Kidney glomerular epithelial cell (primary cell): ENCODE data around the gene RABGGTA.

Experiments
- DNase-seq: peaks from one replicate; lab custom pipeline; 2025; lab: John Stamatoyannopoulos, UW

The RABGGTA gene

GRCh38 chr14:24300326-24300980, 29.1 kb upstream of the RABGGTA start:
- DNase-seq: no peak

DNA sequence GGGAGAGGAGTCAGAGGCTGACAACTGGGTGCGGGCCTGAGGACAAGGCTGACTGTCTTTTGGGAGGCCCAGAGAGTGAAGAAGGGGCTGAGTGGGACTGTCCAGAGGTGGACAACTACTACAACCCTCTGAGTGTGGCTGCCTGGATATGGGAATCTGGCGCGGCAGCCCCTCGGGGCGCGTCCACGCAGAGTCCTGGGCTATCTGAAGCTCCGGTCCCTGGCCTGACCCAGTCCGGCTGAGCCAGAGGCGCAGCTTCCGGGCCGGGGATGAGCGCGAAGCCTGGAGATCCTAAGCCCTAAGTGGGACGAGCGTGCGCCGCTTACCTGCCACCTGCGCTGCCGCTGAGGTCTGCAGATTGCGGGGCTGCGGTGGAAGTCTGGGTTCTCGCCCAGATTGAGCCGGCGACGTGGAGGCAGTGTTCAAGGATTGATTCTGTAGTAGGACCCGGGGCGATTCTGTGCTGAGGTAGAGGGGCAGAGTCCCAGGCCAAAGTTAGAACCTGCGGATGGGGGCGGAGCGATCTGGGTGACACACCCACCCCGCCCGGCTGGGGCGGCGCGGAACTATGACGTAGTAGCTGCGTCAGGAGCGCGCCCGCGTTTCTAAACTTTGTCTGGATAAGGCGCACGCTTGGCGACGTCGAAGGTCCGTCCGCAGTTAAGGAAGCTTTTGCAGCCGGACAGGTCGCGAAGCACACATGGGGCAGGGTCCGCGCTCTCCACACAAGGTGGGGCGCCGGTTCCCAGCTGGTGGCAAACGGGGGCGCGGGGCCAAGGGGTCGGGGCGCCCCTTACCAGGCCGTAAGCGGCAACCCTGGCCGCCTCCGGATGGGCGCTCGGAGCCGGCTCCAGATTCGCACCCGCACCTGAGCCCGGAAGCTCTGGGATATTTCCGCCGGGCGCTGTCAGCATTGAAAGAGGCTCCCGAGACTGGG, 28.1 kb upstream of the RABGGTA start, which contains the start of the genes DHRS1 and NOP9:
Gene DHRS1 (minus strand): TSS at position 526 of the 937 bp plus-strand sequence. CDS start 674 bp downstream, outside the sequence.
Gene NOP9 (plus strand): TSS at position 596 of the 937 bp plus-strand sequence. CDS start 105 bp downstream, at position 701.
- peak; percentile 57 for DNase-seq

GRCh38 chr14:24298892-24299254, 27.5 kb upstream of the RABGGTA start:
- peak; percentile 45 for DNase-seq

GRCh38 chr14:24297190-24297964, 26.0 kb upstream of the RABGGTA start:
- peak; percentile 64 for DNase-seq

GRCh38 chr14:24296341-24297157, 25.2 kb upstream of the RABGGTA start:
- DNase-seq: peak; percentile 91

GRCh38 chr14:24293525-24293924, 22.1 kb upstream of the RABGGTA start:
- DNase-seq: no peak

DNA sequence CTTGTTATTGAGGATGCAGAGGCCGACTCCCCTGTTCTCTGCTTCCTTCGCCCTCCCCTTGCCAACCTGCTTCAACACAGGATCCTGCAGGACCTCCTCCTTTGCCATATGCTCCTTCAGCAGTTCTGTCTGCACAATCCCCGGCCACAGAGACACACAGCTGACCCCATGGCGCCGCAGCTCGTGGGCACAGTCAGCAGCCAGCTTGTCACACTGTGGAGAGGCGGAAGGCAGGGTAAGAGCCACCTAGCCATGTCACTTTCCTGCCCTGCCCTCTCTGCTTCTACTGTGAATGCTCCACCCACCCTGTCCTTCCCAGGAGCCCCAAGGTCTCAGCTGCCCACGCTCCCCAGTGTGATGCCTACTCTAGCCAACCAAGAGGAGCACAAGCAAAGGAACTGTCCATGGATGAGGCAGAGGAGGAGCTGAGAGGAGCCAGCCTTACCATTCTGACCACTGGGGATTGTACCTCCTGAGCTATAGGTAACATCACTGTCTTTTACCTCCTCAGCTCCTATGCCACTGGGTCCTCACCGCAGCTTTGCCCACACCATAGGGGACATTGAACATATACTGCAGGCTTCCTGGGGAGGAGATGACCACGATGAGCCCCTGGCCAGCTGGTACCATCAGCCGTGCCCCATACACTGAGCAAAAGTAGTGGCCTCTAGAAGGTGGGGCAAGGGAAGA, 20.9 kb upstream of the RABGGTA start:
- no peak for DNase-seq

GRCh38 chr14:24291446-24292117, 20.2 kb upstream of the RABGGTA start:
- no peak for DNase-seq

DNA sequence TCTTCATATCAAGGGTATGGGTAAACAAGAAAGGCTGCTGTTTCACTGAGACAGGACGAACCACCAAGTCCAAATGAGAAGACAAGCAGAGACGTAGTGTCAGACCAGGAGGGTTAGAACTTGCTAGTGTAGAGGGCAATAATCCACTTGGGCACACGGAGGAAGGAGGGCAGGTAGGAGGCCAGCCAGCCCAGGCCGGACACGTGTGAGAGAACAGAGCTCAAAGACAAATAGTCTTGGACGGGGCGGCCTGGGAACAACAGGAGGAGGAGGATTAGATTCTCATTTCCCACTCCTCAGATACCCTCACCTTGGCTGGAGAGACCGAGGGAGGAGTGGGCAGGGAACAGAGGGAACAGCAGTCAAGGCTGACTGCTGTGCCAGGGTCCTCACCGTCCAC, 19.3 kb upstream of the RABGGTA start:
- no peak for DNase-seq

DNA sequence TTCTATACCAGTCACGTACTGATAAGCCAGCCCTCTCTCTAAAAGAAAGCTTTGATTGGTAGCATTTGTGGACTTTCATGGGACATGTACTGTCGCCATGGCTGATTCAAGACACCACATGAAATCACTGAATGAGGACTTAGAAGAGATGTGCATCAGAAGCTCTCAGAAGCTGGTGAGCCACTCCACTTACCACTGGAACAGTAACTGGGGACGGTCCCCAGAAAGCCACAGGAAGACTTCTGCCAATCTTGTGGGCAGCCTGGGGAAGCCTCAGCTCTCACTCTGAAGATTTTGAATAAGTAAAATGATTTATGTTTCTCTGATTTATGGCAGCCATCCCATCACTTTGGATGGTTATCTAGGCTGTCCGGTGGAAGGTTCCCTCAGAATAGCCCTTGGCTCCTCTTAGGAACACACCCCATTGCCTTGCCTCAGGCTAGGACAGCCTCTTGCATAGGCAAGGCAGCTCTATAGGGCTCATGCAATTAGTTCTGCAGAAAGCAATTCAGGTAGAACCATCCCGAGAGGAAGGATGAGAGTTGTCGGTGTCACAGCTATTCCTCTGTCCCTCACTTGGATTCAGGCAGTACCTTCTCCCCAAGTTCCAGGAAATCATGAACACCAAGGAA, 18.4 kb upstream of the RABGGTA start:
- DNase-seq: no peak

- no peak for DNase-seq
Measured at GRCh38 chr14:24286996-24287395, 15.6 kb upstream of the RABGGTA start.

DNA sequence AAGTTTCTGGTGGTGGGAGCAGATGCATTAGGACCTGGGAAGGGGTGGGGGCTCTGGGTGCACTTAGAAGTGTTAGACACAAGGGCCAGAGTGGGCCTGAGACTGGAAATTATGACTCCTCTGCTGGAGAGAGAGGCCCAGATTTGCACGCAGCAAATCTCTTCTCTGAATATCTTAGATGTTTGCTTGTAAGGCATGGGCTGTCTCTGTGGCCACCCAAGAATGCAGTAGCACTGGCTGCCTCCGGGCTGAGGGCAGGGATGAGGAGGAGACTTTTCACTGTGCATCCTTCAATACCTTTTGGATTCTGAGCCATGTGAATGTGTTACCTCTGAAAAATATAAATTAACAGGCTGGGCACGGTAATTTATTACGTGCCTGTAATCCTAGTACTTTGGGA, 14.0 kb upstream of the RABGGTA start:
- DNase-seq: no peak

DNA sequence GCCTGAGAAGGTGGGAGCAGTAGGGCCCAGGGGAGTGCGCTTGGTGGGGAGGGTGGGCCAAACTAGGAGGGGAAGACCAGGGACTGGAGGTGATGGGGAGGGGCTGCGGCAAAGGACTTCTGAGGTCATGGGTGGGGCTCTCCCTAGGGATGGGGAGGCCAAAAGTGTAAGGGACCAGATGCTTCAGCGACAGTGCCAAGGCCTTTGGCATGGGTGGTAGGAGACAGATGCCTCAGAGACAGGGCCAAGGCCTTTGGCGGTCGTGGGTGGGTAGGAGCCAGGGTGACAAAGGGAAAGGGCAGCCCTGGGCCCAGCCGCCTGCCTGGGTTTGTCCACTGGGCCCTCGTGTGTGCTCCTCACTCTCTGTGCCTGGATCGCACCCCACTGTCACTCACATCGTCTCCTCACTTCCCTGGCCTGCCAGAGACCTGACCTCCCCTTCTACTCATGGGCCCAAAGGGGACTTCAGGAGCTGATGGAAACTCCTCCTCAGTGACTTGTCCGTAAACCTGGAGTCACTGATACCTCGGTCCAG, 13.2 kb upstream of the RABGGTA start:
- no peak for DNase-seq

- no peak for DNase-seq
Measured at GRCh38 chr14:24283796-24284460, 12.5 kb upstream of the RABGGTA start.

GRCh38 chr14:24282736-24283135, 11.3 kb upstream of the RABGGTA start:
- no peak for DNase-seq

- DNase-seq: no peak
Measured at GRCh38 chr14:24281636-24282035, 10.2 kb upstream of the RABGGTA start.

DNA sequence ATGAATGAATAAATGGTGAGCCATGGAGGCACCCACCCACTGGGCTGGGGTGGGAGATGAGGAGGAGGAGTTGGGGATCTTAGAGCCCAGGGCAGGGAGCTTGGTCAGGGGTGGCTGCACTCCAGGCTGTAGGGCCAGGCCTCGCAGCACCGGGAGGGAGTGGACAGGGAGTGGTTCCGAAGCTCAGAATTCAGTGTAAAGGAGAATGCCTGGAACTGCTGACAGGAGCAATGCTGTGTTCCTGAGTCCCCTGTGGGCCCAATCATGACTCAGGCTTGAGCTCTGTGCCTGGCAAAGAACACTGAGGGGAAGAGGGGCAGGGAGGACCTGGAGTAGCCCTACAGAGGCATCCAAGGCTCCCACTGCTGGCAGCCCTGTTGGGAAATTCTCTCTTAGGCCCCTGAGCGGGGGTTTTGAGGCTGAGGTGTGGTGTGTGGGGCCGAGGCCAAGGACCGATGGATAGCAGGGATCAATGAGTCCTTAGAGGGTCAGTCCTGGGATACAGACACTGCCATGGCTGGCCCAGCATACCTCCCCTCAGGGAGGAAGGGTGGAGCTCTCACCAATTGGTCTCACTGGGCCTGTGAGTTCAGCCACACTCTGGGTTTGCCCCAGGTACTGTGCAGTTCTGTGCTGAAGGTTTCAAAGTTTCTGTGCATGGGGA, 9.5 kb upstream of the RABGGTA start:
- no peak for DNase-seq
